ENCODE data around the gene ARID1B. TPM values are rescaled to one million over a fixed set of nuclear protein-coding genes. Genes with fewer than 3 reads are reported as not detected.

Gene ARID1B
- total and polyA plus RNA-seq, 9 of the 15 experiments (the other 6 are each of a cell fraction or from before 2014, with no cell fraction given) = 12.5 to 50.5 (median 25.8) TPM

- intact Hi-C loops (cut with micrococcal nuclease) (no loop called here), in situ Hi-C loops (cut with MboI) (no loop called here)
- WGBS (ENCODE audit: insufficient coverage, low coverage, missing lambda C conversion rate) = 44% methylated on average over 8 of the region's 8 CpGs
- TF ChIP-seq MTA2 (IDR thresholded peaks at IDR 0.05; ENCODE audit: low read depth) = no peak
- no peak for TF ChIP-seq HBP1 (CRISPR knock-in tag; IDR thresholded peaks at IDR 0.05)
- peak; percentile 65 for TF ChIP-seq BHLHE40 (IDR thresholded peaks at IDR 0.05; ENCODE audit: low read length)
- Histone ChIP-seq H3K4me3 (no peak overlapping the region), H3K4me1 (replicated peaks in 1 of 2; ENCODE audit: control insufficient read depth in 2 of 2, insufficient read depth in 2 of 2, low read length in 2 of 2) (peaks cover 0 to 2% of the 10 kb centered on the region in 2 experiments; a peak in 2 of 5 replicates), H4K20me1 (replicated peaks; ENCODE audit: control insufficient read depth, insufficient read depth, low read length) (peaks cover 11% of the 10 kb centered on the region), H3K9ac (ENCODE audit: insufficient read depth in 1 of 2, low read depth in 2 of 2, low read length in 2 of 2) (no peak overlapping the region), H3K79me2 (ENCODE audit: control insufficient read depth, insufficient read depth, low read length) (peaks cover 58% of the 10 kb centered on the region), H3K4me2 (ENCODE audit: insufficient read depth, low read length) (no peak overlapping the region), H3K9me3 (replicated peaks; ENCODE audit: control insufficient read depth, insufficient read depth, low read depth, low read length) (no peaks in the 10 kb centered on the region; the same call in 1 of the 2 replicates), H2AFZ (ENCODE audit: low read depth, low read length) (no peak overlapping the region), H3K9me1 (ENCODE audit: control insufficient read depth, insufficient read depth, low read length) (peaks cover 4% of the 10 kb centered on the region), H3K27me3 (ENCODE audit: control insufficient read depth in 2 of 2, insufficient read depth in 2 of 2, low read length in 2 of 2) (no peaks in the 10 kb centered on the region), H3K27ac (ENCODE audit: extremely low read depth, low read depth, low read length) (no peak overlapping the region), H3K36me3 (ENCODE audit: control insufficient read depth, insufficient read depth, low read length) (no peaks in the 10 kb centered on the region)
- no TSS peak for BruUV-seq (replicated peaks)
- DNase-seq (ENCODE audit: extremely low read depth in 1 of 4, low spot score in 3 of 4) (no peak), ATAC-seq (0 out of 3 replicates have a peak, but pooled peaks have one; percentile 20), FAIRE-seq (no peak)
- ChIA-PET POLR2A (interaction anchor here (1.4 to 1.8 kb wide), 2 partner anchors 8 to 11 kb away, joined by 5 to 6 read pairs; no protein-coding TSS in a partner anchor), CTCF (ENCODE audit: low intra/inter-chr PET ratio) (no interaction called here)
Measured at GRCh38 chr6:156977527-156978291, 200.5 kb downstream of the ARID1B start.
